Measurements from ENCODE around the gene ST6GAL1. TPM values are rescaled to one million over a fixed set of nuclear protein-coding genes. Genes with fewer than 3 reads are reported as not detected.

The ST6GAL1 gene
- total and polyA plus RNA-seq, 4 experiments from 2014 or later, result 165 to 232 (median 197) TPM

DNA sequence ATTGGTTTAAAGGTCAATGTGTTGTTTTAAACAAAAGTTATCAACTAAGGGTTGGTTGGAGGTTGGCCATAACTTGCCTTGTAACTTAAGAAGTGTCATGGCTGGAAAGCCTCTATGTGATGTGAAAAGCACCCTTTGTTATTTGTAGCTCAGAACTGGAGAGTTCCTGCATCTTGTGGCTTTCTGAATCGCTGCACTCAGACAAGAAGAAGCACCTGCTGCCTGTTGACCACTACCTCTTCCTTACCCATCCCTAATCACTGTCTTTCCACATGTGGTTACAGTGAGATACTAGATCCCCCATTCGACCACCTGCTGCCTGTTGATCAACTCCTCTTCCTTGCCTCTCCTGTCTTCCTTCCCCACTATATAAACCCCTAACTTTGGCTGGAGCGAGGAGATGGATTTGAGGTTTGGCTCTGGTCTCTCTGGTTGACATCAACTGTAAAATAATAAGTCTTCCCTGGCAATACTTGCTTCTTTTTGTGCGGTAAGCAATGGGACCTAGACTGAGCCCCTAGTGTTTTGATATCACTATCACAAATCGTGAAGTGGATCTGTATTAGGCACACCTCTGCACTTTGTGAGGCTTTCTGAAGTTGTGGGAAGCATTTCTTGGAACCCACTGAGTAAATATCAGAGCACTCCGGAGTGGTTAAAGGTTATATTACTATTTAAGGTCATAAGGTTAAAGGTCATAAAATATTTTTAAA, 195.1 kb downstream of the ST6GAL1 start:
- Mint-ChIP-seq H3K27ac (no peak overlapping the region), H3K27me3 (no peaks in the 10 kb centered on the region), H3K4me1 (peaks cover 10 to 21% (median 16%) of the 10 kb centered on the region in 4 donors), H3K36me3 (peaks cover 2 to 6% of the 10 kb centered on the region in 2 donors), H3K9me3 (peaks cover 0 to 4% (median 2%) of the 10 kb centered on the region in 8 donors), H3K4me3 (no peak overlapping the region)
- H3K27me3 ChIP-seq (ENCODE audit: insufficient read depth, low read length), result no peaks in the 10 kb centered on the region
- no peak for DNase-seq
- H3K4me3 ChIP-seq (ENCODE audit: low read length in 2 of 2), result no peak overlapping the region
- intact Hi-C loops (cut with micrococcal nuclease), result no loop called here
- no peaks in the 10 kb centered on the region for H3K36me3 ChIP-seq (ENCODE audit: insufficient read depth, low read length)
- no peaks in the 10 kb centered on the region for H3K9me3 ChIP-seq (ENCODE audit: control insufficient read depth in 1 of 2, low read length in 2 of 2)
- ChIA-PET CTCF (ENCODE audit: partially characterized antibody) (interaction anchor here (0.6 to 4.3 kb wide), 5 partner anchors 12 to 276 kb away, joined by 3 to 29 read pairs (median 10); partner anchors contain the start of gene RPL39L), POLR2A (ENCODE audit: partially characterized antibody) (interaction anchor here (2.0 kb wide), 1 partner anchor 14 kb away, joined by 6 read pairs; the partner anchor contains the start of gene RPL39L)
- H3K4me1 ChIP-seq (ENCODE audit: insufficient read depth, low read length), result peaks cover 11% of the 10 kb centered on the region
- no peak overlapping the region for H3K27ac ChIP-seq (ENCODE audit: low read depth, low read length)

Other genes starting within 250 kb of the ST6GAL1 start
- gene KNG1, start 213.2 kb upstream of the ST6GAL1 start, total RNA-seq, result not detected
- gene KNG1, start 213.2 kb upstream of the ST6GAL1 start, polyA plus RNA-seq, result not detected
- gene EIF4A2, start 146.9 kb upstream of the ST6GAL1 start, total RNA-seq, result 100 to 1,000 TPM; 589 to 632 TPM
- 100 to 1,000 TPM; 242 to 270 TPM for gene EIF4A2, start 146.9 kb upstream of the ST6GAL1 start, polyA plus RNA-seq
- gene RFC4, start 124.0 kb upstream of the ST6GAL1 start, total RNA-seq, result 10 to 100 TPM; 21.5 to 24.6 TPM
- gene RFC4, start 124.0 kb upstream of the ST6GAL1 start, polyA plus RNA-seq, result 10 to 100 TPM; 18.4 to 19.0 TPM
- gene ADIPOQ, start 87.8 kb upstream of the ST6GAL1 start, total RNA-seq, result not detected
- gene ADIPOQ, start 87.8 kb upstream of the ST6GAL1 start, polyA plus RNA-seq, result not detected
- gene RPL39L, start 209.0 kb downstream of the ST6GAL1 start, total RNA-seq, result 1 to 10 TPM; 2.6 to 3.6 TPM
- gene RPL39L, start 209.0 kb downstream of the ST6GAL1 start, polyA plus RNA-seq, result 10 to 100 TPM in 1 of 2 donors, 1 to 10 TPM in 1; 7.2 to 15.7 TPM

All from CD4-positive, alpha-beta memory T cell (primary cell).